SK-MEL-5 (cell line): Measurements from ENCODE around the gene WNT8B. TPM values are rescaled to one million over a fixed set of nuclear protein-coding genes. Genes with fewer than 3 reads are reported as not detected.

Experiments
- DNase-seq: peaks from one replicate; pipeline ENCODE4 v3.0.0-alpha.2; 2016; ENCODE audit warnings: low read depth, low spot score
- in situ Hi-C: cut with HindIII; loops from 2 replicates; pipeline ENCODE4 v1.10.0; 2016; ENCODE audit warnings: low sequenced_read_pairs, high pct_unique_total_duplicates, low pct_unique_long_range_greater_than_20kb
- polyA plus RNA-seq, 2 experiments: library from polyadenylated mRNA; depleted of rRNA; stranded (reverse); fragments of >200 nt; gene quantifications; 2 replicates each; pipeline ENCODE4 v1.2.3, GENCODE V29; 2015
- total RNA-seq: library from RNA; depleted of rRNA; stranded (reverse); fragments of >200 nt; shearing (Covaris generic); gene quantifications from 2 replicates; pipeline ENCODE4 v1.2.3, GENCODE V29; 2014; rRNA removed

WNT8B gene, protein sequence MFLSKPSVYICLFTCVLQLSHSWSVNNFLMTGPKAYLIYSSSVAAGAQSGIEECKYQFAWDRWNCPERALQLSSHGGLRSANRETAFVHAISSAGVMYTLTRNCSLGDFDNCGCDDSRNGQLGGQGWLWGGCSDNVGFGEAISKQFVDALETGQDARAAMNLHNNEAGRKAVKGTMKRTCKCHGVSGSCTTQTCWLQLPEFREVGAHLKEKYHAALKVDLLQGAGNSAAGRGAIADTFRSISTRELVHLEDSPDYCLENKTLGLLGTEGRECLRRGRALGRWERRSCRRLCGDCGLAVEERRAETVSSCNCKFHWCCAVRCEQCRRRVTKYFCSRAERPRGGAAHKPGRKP
- total RNA-seq, result not detected in 2 replicates
- polyA plus RNA-seq (2015; cell fraction: cytosol; rRNA removed), result not detected in 2 replicates
- not detected in 2 replicates for polyA plus RNA-seq (2015; cell fraction: nucleus; rRNA removed)

DNA sequence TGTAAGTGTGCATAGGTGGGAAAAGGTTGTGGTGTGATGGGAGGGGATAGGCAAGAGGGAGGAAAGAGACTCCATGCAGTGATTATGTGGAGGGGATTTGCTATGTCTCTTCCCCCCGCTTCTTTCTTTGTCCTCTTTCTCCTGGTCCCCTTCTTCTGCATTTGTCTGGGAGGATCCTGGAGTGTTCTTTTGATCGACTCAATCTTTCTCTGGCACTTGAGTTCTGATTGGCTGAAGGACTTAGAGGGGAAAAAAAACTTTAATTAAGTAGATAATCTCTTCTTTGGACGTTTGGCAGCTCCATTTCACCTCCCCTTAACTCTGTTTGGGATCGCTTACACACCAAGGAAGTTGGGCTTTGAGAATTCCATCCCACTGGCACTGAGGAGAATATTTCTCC, at the start of gene WNT8B:
Gene WNT8B, plus strand, starts transcription at position 301 of the 400 bp plus-strand sequence. CDS start 160 bp downstream, outside the sequence.
- DNase-seq, result no peak
- in situ Hi-C loops, result no loop called here

DNA sequence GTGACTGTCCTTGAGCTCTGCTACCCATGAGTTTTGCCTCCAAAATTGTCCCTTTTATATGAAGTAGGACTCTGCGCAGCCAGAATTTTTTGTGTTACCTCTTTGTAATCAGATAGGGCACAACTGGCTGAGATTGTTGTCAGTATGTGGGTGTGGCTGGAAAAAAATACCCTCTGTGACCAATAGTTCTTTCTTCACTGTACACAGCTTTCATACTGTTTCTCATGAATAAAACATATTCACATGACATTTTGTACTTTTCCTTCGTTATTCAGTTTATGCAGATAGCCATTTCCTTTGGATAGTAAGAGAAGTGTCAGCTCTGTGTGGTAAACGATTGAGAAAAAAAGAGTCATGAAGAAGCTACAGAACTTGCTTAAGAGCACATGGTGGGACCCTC, 49.6 kb upstream of the WNT8B start:
- in situ Hi-C loops, result no loop called here
- DNase-seq, result peak; percentile 33

DNA sequence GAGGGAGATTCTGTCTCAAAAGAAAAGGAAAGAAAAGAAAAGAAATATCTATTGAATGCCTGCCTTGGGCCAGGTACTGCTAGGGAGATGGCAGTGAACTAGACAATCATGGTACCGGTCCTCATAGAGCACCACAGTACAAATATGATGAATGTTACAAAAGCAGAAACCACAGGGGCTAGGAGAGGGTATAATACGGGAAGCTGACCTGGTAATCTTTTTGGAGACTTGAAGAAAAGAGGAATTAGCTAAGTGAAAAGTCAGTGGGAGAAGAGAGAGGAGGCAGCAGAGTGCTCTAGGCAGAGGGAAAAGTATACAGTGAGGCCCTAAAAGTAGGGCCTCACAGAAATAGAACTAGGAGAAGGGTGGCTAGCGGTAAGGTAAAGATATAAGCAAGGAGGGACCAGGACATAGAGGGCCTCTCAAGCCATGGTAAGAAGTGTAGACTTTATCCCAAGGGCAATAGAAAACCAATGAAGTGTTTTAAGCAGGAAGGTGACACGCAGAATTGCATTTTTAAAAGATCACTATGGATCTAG, 42.8 kb upstream of the WNT8B start:
- DNase-seq, result no peak
- in situ Hi-C loops, result no loop called here

DNA sequence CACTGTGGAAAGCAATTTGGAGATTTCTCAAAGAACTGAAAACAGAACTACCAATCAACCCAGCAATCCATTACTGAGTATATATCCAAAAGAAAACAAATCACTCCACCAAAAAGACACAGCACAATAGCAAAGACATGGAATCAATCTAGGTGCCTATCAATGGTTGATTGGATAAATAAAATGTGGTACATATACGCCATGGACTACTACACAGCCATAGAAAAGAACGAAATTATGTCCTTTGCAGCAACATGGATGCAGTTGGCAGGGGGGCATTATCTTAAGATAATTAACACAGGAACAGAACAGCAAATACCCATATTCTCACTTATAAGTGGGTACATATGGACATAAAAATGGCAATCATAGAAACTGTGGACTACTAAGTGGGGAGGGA, 35.4 kb upstream of the WNT8B start:
- in situ Hi-C loops, result no loop called here
- DNase-seq, result no peak

DNA sequence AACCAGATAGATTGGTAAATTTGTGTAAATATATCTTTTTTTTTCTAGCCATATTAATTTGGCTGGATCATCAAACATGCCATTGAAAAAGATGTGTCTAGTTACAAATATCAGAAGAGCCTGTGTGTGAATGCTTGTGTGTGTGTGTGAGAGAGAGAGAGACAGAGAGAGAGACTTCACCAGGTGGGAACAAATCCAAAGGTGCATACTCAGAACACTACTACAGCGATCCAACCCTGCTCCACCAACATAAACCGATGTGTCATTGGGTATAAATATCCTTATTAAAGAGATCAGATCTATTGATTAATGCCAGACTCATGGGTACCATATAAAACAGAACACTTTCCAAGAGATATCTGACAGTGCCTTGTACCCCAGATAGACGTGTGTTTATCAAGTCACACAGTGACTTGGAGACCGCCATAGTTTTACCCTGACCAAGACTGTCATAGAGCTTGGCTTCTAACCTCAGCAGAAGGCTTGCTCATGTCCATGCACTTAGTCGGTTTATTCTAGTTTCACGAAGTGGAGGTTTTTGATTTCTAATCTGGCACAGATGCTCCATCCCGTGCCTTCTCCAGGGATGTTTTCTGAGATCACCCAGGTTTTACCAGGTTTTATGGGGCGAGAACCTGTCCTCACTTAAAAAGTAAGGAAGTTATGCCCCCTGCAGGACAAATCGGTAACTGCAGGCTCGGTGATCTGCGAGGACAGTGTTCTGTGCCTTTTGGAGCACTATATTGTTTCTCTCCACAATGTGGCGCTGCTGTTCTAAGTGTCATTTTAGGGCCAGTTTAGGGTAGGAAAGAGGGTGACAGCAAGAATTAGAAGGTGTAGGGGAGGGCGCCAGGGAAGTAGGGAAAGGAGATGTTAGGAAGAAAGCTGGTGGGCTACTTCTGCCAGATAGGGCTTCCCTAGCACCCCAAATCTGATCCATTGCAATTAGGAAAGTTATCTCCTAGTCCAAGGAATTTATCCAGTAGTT, 29.3 kb upstream of the WNT8B start:
- DNase-seq, result peak; percentile 92
- in situ Hi-C loops, result loop anchor here (10.0 kb wide), 1 partner anchor 99 kb away; the partner anchor contains the start of gene PKD2L1

DNA sequence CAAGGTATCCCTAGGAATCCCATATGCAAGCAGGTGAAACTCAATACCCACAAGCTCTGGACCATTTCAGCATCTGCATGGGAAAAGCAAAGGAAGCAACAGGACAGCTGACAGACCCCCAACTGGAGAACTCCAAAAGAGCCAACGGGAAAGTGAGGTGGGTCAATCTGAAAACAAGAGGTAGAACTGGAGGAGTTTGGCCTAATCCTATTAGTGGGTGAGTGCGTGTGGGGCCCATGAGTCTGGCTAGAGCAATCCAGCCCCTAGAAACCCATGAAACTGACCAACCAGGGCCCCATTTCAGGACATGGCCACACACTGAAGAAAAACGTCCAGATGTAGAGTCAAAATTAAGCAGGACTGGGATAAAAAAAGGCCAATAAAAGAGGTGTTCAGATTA, 26.6 kb upstream of the WNT8B start:
- in situ Hi-C loops, result loop anchor here (10.0 kb wide), 1 partner anchor 101 kb away; the partner anchor contains the start of gene PKD2L1
- DNase-seq, result no peak

DNA sequence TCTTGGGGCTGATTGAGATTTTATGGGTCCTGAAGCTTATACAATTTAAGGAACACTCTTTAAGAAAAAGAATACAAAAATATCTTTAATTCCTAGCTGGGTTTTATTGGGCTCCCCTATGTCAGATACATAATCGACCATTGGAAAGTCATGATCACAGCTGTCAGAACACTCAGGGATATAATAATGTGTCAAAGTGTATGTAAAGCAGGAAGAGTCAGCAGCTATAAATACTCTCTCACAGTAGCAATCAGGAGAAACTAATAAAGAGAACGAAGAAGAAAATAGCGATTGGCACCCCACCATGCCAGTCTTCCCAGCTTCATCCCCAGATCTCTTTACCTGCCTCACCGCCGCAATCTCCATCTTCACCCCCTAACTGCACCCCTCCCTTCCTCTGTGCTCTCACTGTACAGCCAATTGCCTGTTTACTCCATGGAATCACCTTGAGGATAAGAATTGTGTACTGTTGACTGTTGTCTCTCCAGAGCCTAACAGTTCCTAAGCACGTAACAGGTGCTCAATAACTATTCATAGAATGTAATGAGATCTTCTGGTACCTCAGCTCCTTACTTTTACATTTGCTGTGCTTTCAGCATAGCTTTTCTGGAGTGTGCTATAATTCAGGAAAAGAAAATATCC, 24.0 kb upstream of the WNT8B start:
- in situ Hi-C loops, result loop anchor here (10.0 kb wide), 1 partner anchor 104 kb away; the partner anchor contains the start of gene PKD2L1

DNA sequence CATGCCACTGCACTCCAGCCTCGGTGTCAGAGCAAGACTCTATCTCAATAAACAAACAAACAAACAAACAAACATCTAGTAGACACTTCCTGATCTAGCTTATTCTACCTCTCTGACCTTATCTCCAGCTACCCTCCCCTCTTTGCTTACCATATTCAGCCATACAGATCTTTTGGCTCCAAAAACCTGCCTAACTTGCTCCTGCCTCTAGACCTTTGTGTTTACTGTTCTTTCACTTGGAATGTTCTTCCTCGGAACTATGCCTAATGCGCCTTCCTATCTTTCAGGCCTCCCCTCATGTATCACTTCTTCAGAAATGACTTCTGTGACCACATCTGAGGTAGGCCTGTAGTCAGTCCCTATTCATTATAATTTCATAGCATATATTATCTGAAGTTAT, 20.3 kb upstream of the WNT8B start:
- in situ Hi-C loops, result no loop called here
- DNase-seq, result no peak

More for the DNA sequence above, 24.0 kb upstream of the WNT8B start:
- DNase-seq, result no peak

DNA sequence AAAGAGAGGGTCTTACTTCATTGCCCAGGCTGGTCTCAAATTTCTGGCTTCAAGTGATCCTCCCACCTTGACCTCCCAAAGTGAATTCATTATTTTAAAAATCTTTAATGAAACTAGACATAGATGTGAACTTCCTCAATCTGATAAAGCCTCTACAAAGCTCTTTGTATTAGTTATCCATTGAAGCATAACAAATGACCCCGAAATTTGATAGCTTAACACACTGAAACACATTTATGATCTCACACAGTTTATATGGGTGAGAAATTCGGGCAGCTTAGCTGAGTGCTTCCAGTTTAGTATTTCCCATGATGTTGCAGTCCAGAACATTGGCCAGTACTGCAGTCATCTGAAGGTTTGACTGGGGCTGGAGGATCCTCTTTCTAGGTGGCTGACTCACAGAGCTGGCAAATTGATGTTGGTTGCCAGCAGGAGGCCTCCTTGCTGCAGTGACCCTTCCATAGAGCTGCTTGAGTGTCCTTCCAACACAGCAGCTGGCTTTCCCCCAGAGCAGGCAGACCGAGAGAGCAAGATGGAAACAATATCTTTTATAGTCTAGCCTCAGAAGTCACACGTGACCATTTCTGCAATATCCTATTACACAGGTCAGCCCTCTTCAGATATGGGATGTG, 16.6 kb upstream of the WNT8B start:
- in situ Hi-C loops, result no loop called here

DNA sequence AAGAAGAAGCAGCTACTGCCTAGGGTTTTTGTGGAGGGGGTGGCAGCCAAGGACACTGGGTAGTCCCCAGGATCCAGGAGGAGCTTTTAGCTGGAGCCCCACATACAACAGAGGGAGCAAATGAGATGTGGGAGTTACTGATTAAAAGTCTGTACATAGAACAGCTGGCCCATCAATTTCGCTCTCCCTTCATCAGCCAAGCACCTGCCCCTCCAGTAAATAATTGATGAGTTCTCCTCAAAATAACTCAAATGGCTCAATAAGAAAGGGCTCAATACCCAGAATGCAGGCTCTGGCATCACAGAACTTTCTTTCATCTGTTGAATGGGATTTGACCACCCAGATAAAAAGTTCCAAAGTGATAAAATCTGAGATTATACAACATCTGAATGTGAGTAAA, 15.1 kb upstream of the WNT8B start:
- in situ Hi-C loops, result no loop called here
- no peak for DNase-seq

More for the DNA sequence above, 16.6 kb upstream of the WNT8B start:
- peak; percentile 22 for DNase-seq

DNA sequence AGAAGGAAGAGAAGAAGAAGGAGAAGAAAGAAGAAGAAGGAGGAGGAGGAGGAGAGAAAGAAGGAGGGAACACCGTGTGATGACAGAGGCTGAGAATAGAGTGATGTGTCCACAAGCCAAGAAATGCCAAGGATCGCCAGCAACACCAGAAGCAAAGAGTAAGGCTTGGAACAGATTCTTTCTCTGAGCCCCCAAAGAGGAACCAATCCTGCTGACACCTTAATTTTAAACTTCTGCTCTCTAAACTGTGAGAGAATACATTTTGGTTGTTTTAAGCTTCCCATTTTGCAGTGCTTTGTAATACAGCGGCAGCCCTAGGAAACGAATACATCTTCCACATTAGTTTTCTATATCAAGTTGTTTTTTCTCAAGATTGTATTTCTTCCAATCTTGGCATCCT, 13.9 kb upstream of the WNT8B start:
- no peak for DNase-seq
- in situ Hi-C loops, result no loop called here

DNA sequence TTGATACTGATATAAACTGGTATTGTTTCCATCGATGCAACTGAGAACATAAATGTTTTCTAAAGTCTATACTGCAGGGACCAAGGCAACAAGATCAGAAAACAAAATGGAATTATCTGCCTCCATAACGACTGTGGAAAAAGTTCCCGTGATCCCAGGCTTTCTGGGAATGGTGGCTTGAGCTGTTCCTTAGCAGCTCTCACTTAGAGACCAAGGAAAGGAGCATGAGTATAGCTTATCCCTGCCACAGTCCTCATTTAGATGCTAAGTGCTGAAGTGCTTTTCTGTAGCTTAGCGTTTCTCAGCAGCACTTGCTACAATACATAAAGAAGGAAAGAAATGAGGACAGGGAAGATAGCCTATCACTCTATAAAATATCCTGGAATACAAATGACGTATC, 5.5 kb downstream of the WNT8B start:
- in situ Hi-C loops, result no loop called here

DNA sequence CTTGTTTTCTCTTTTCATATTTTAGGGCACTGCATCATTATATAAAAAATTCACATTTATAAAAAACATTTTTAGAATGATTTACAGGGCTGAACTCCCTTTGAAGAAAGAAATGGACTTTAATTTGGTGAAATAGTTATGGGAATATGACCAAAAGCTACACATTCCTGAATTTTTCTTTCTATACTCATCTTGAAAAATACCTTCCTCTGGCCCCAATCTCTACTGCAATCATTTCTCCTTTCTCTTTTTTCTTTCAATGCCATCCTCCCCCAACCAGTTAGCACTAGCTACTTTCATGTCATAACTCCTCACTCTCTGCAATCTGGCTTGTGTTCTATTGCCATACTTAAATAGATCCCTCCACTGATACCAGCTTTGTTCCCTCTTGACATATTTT, 6.2 kb downstream of the WNT8B start:
- in situ Hi-C loops, result no loop called here
- DNase-seq, result no peak

More for the DNA sequence above, 5.5 kb downstream of the WNT8B start:
- no peak for DNase-seq

DNA sequence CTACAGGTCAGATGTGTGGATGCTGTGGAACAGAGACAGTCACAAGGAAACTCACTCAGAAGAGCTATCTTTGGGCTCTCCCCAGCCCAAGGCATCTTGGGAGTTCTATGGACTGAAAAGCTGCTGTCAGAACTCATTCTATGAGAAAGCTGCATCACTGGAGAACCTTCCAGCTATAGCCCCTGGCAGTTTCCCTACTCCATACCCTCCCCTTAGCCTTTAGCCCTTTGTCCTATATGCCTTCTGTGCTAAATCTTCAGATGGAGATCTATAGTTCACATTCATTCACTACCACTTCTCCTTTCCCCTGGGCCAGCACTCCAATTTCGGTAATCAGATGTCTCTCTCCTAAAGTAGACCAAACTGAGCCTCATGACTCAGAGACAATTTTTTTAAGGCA, 6.9 kb downstream of the WNT8B start:
- no peak for DNase-seq

DNA sequence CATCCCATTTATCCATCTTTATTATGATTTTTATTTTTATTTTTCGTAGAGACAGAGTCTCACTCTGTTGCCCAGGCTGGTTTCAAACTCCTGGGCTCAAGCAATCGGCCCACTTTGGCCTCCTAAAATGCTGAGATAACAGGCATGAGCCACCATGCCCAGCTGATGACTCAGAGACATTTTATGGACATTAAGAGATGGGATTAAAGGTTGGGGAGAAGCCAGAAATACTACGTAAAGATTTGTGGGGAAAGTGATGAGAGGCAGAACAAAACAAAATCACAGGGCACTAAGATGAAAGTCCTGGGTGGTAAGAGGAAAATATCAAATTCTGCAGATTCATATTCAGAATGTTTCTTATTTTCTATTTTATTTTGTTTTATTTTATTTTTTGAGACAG, 7.6 kb downstream of the WNT8B start:
- in situ Hi-C loops, result no loop called here
- no peak for DNase-seq

More for the DNA sequence above, 6.9 kb downstream of the WNT8B start:
- in situ Hi-C loops, result no loop called here

DNA sequence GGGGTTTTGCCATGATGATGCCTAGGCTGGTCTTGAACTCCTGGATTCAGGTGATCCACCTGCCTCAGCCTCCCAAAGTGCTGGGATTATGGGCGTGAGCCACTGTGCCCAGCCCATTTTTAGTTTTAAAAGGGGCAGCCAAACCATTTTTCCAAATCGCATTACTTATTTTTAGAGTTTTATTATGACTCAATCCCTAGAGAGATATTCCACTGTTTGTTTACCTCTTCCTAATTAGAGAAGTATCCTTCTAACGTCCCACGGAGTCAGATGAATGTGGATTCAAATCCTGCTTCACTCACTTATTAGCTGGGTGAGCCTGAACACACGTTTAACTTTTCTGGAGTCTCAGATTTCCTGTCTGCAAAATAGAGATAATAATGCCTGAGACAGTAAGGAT, 15.2 kb downstream of the WNT8B start:
- in situ Hi-C loops, result no loop called here
- no peak for DNase-seq

DNA sequence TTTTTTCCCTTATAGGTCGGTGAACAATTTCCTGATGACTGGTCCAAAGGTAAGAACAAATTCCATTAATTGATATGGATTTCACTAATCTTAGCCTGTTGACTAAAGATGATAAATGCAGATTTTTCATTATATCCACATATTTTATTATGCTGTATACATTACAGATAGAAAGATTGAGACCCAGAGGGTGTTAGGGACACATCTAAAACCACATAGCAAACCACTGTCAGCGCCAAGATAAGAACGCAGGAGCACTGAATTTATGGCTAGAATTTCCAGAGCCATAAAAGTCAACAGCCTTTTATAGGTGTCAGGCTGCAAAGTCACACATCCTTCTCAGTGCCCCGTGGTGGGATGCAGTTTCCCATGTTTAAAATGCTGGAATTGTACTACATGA, 16.2 kb downstream of the WNT8B start:
- in situ Hi-C loops, result no loop called here
- no peak for DNase-seq
